Trophoblast cell (in vitro differentiated cells and primary cell): ENCODE measurements around the gene GADD45B.
"Not testable (repeated sequence)": the region's sequence is repeated elsewhere in the genome, so short reads cannot be mapped to it uniquely, and the experiment has no call there.

ENCODE experiments used
- DNase-seq, 2 donors: peaks; one replicate each; pipeline ENCODE4 v3.0.0-alpha.2; 2016
- H2AFZ ChIP-seq: 2 replicates; pipeline ENCODE4 v1.6.1; 2013; ENCODE audit warnings: low read length, moderate library complexity, mild to moderate bottlenecking; ENCODE audit not compliant: insufficient read depth, poor library complexity
- H2AK5ac ChIP-seq: 2 replicates; pipeline ENCODE4 v1.6.1; 2013; ENCODE audit warnings: mild to moderate bottlenecking, low read length
- H2BK120ac ChIP-seq: 2 replicates; pipeline ENCODE4 v1.6.1; 2013; ENCODE audit warnings: low read length, mild to moderate bottlenecking, moderate library complexity; ENCODE audit not compliant: insufficient read depth, poor library complexity
- H2BK12ac ChIP-seq: 2 replicates; pipeline ENCODE4 v1.6.1; 2013; ENCODE audit warnings: mild to moderate bottlenecking, low read length, moderate library complexity
- H2BK5ac ChIP-seq: 2 replicates; pipeline ENCODE4 v1.6.1; 2013; ENCODE audit warnings: low read length, low read depth, moderate library complexity, mild to moderate bottlenecking; ENCODE audit not compliant: poor library complexity
- H3K14ac ChIP-seq: 2 replicates; pipeline ENCODE4 v1.6.1; 2013; ENCODE audit warnings: mild to moderate bottlenecking, low read length
- H3K18ac ChIP-seq: 2 replicates; pipeline ENCODE4 v1.6.1; 2013; ENCODE audit warnings: mild to moderate bottlenecking, low read length
- H3K23ac ChIP-seq: 2 replicates; pipeline ENCODE4 v1.6.1; 2013; ENCODE audit warnings: low read length
- H3K27ac ChIP-seq: 2 replicates; pipeline ENCODE4 v1.5.1; 2013; ENCODE audit warnings: low read depth, mild to moderate bottlenecking, inconsistent platforms, low read length, moderate library complexity
- H3K27me3 ChIP-seq: 2 replicates; pipeline ENCODE4 v1.6.1; 2013; ENCODE audit warnings: inconsistent platforms, mild to moderate bottlenecking, low read length, moderate library complexity; ENCODE audit not compliant: insufficient read depth
- H3K36me3 ChIP-seq, 2 experiments: 1 replicate in 1 of 2; 2 replicates in 1 of 2; pipeline ENCODE4 v1.6.1; 2013; ENCODE audit warnings: low read length in 2 of 2, mild to moderate bottlenecking in 2 of 2, moderate library complexity in 1 of 2; ENCODE audit not compliant: insufficient read depth in 2 of 2, control insufficient read depth in 1 of 2
- H3K4ac ChIP-seq: 2 replicates; pipeline ENCODE4 v1.6.1; 2013; ENCODE audit warnings: low read depth, mild to moderate bottlenecking, low read length, moderate library complexity
- H3K4me1 ChIP-seq, 2 experiments: 1 replicate in 1 of 2; 2 replicates in 1 of 2; pipeline ENCODE4 v1.6.1; 2013; ENCODE audit warnings: low read length in 2 of 2, mild to moderate bottlenecking in 2 of 2, moderate library complexity in 1 of 2; ENCODE audit not compliant: insufficient read depth in 2 of 2, control insufficient read depth in 1 of 2
- H3K4me2 ChIP-seq: 2 replicates; pipeline ENCODE4 v1.6.1; 2013; ENCODE audit warnings: inconsistent platforms, mild to moderate bottlenecking, low read length, moderate library complexity
- H3K4me3 ChIP-seq: 2 replicates; pipeline ENCODE4 v1.5.1; 2013; ENCODE audit warnings: mild to moderate bottlenecking, low read depth, low read length, inconsistent platforms
- H3K79me1 ChIP-seq: one replicate; pipeline ENCODE4 v1.6.1; 2013; ENCODE audit warnings: low read length
- H3K79me2 ChIP-seq: 2 replicates; pipeline ENCODE4 v1.6.1; 2013; ENCODE audit warnings: low read length, mild to moderate bottlenecking; ENCODE audit not compliant: control insufficient read depth, insufficient read depth, poor library complexity
- H3K9ac ChIP-seq: 2 replicates; pipeline ENCODE4 v1.6.1; 2013; ENCODE audit warnings: mild to moderate bottlenecking, low read length
- H3K9me3 ChIP-seq: 2 replicates; pipeline ENCODE4 v1.6.1; 2013; ENCODE audit warnings: low read depth, mild to moderate bottlenecking, control low read depth, inconsistent platforms, low read length; ENCODE audit not compliant: insufficient read depth
- H4K12ac ChIP-seq: 2 replicates; pipeline ENCODE4 v1.6.1; 2013; ENCODE audit warnings: low read depth, mild to moderate bottlenecking, low read length, moderate library complexity
- H4K8ac ChIP-seq: 2 replicates; pipeline ENCODE4 v1.6.1; 2013; ENCODE audit warnings: low read depth, mild to moderate bottlenecking, low read length, moderate library complexity
- H4K91ac ChIP-seq: one replicate; pipeline ENCODE4 v1.6.1; 2013; ENCODE audit warnings: low read depth, mild to moderate bottlenecking, low read length, moderate library complexity
- WGBS: extraction: QIAGEN DNeasy Blood & Tissue Kit; methylation state at CpG from one replicate; pipeline ENCODE4 v1.1.7; 2013; ENCODE audit warnings: missing lambda C conversion rate; ENCODE audit not compliant: insufficient read length, insufficient coverage; ENCODE audit errors: extremely low coverage; 5-methylcytosine and 5-hydroxymethylcytosine counted together

Gene GADD45B

DNA sequence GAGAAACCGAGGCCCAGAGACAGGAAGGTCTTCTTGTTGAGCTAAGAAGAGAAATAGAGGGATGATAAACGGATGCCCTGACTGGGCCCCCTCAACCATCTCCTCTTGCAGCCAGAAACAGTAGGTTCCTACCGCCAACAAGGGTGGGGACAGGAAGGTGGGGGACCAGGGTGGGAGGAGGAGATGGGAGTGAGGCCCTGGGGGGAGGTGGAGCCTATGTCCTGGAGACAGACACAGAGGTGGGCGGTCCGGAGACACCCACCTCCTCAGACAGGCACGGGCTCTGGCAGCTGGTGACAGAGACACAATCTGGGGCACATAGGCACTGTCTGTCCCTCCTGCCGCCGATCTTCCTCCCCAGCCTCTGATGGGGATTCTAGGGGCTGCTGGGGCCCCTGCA is 16.9 kb downstream of the GADD45B start:
- peak overlapping the region; percentile 55 for H2BK12ac ChIP-seq
- H3K9me3 ChIP-seq, result peaks cover 16% of the 10 kb centered on the region
- no peak overlapping the region for H2AK5ac ChIP-seq
- peaks cover 59% of the 10 kb centered on the region for H3K79me1 ChIP-seq
- peaks cover 8% of the 10 kb centered on the region for H3K79me2 ChIP-seq
- no peaks in the 10 kb centered on the region for H3K36me3 ChIP-seq
- no peak overlapping the region for H4K12ac ChIP-seq
- H3K4me3 ChIP-seq, result no peak overlapping the region
- no CpG with 5 or more reads among the region's 8 CpGs for WGBS
- peak overlapping the region; percentile 3 for H3K18ac ChIP-seq
- no peak overlapping the region for H3K9ac ChIP-seq
- peak overlapping the region; percentile 26 for H2BK120ac ChIP-seq
- no peak overlapping the region for H3K4me2 ChIP-seq
- peak overlapping the region; percentile 5 for H3K4ac ChIP-seq
- H3K27ac ChIP-seq, result no peak overlapping the region
- H4K91ac ChIP-seq, result peak overlapping the region; percentile 74
- peaks cover 29 to 52% of the 10 kb centered on the region in 2 experiments for H3K4me1 ChIP-seq
- H2AFZ ChIP-seq, result no peak overlapping the region
- no peak for DNase-seq
- H3K27me3 ChIP-seq, result no peaks in the 10 kb centered on the region
- H4K8ac ChIP-seq, result no peak overlapping the region
- no peak overlapping the region for H3K23ac ChIP-seq
- peak overlapping the region; percentile 13 for H2BK5ac ChIP-seq
- H3K14ac ChIP-seq, result peak overlapping the region; percentile 8

- WGBS, result no CpG with 5 or more reads among the region's 14 CpGs
Observed at GRCh38 chr19:2493448-2493847, 17.5 kb downstream of the GADD45B start.

GRCh38 chr19:2494084-2494446 is 18.1 kb downstream of the GADD45B start:
- peaks cover 59% of the 10 kb centered on the region for H3K79me1 ChIP-seq
- H3K4ac ChIP-seq, result peak overlapping the region; percentile 20
- H3K27ac ChIP-seq, result peak overlapping the region; percentile 78
- no CpG with 5 or more reads among the region's 21 CpGs for WGBS
- H3K36me3 ChIP-seq, result no peaks in the 10 kb centered on the region
- DNase-seq, result no peak
- H3K23ac ChIP-seq, result no peak overlapping the region
- peak overlapping the region; percentile 2 for H3K4me3 ChIP-seq
- peaks cover 32 to 56% of the 10 kb centered on the region in 2 experiments for H3K4me1 ChIP-seq
- H4K8ac ChIP-seq, result peak overlapping the region; percentile 36
- peak overlapping the region; percentile 67 for H2BK12ac ChIP-seq
- H2AFZ ChIP-seq, result no peak overlapping the region
- H4K91ac ChIP-seq, result peak overlapping the region; percentile 87
- peak overlapping the region; percentile 80 for H2BK5ac ChIP-seq
- H4K12ac ChIP-seq, result no peak overlapping the region
- H3K18ac ChIP-seq, result peak overlapping the region; percentile 27
- H3K9ac ChIP-seq, result no peak overlapping the region
- peak overlapping the region; percentile 68 for H3K14ac ChIP-seq
- no peaks in the 10 kb centered on the region for H3K27me3 ChIP-seq
- H3K79me2 ChIP-seq, result peaks cover 8% of the 10 kb centered on the region
- H2BK120ac ChIP-seq, result peak overlapping the region; percentile 45
- peaks cover 16% of the 10 kb centered on the region for H3K9me3 ChIP-seq
- peak overlapping the region; percentile 68 for H3K4me2 ChIP-seq
- H2AK5ac ChIP-seq, result peak overlapping the region; percentile 59

More at GRCh38 chr19:2493448-2493847, 17.5 kb downstream of the GADD45B start:
- DNase-seq, H3K18ac ChIP-seq, H3K27me3 ChIP-seq, H3K4me3 ChIP-seq, H3K4me2 ChIP-seq, H4K12ac ChIP-seq, H3K36me3 ChIP-seq, H3K79me2 ChIP-seq, H2AFZ ChIP-seq, H3K23ac ChIP-seq, H3K9ac ChIP-seq, H3K4ac ChIP-seq: not testable (repeated sequence)
- H2BK120ac ChIP-seq, result peak overlapping the region; percentile 45
- peak overlapping the region; percentile 80 for H2BK5ac ChIP-seq
- peak overlapping the region; percentile 87 for H4K91ac ChIP-seq
- H3K4me1 ChIP-seq, result peaks cover 33 to 53% of the 10 kb centered on the region in 2 experiments
- H4K8ac ChIP-seq, result peak overlapping the region; percentile 30
- H3K9me3 ChIP-seq, result peaks cover 16% of the 10 kb centered on the region
- peaks cover 59% of the 10 kb centered on the region for H3K79me1 ChIP-seq
- peak overlapping the region; percentile 44 for H2AK5ac ChIP-seq
- peak overlapping the region; percentile 78 for H3K27ac ChIP-seq
- H2BK12ac ChIP-seq, result peak overlapping the region; percentile 67
- peak overlapping the region; percentile 29 for H3K14ac ChIP-seq

GRCh38 chr19:2494447-2495129 is 18.7 kb downstream of the GADD45B start:
- Histone ChIP-seq H3K4ac (peak overlapping the region; percentile 82), H3K79me1 (peaks cover 62% of the 10 kb centered on the region)

More at GRCh38 chr19:2494447-2495129, 18.7 kb downstream of the GADD45B start:
- H3K4me2 ChIP-seq, result peak overlapping the region; percentile 68
- no peaks in the 10 kb centered on the region for H3K27me3 ChIP-seq
- H2BK12ac ChIP-seq, result peak overlapping the region; percentile 99
- peak overlapping the region; percentile 99 for H2AK5ac ChIP-seq
- peaks cover 14% of the 10 kb centered on the region for H3K9me3 ChIP-seq
- peak overlapping the region; percentile 37 for H3K23ac ChIP-seq
- peak overlapping the region; percentile 97 for H3K18ac ChIP-seq
- peak overlapping the region; percentile 87 for H4K91ac ChIP-seq
- no peaks in the 10 kb centered on the region for H3K36me3 ChIP-seq
- H4K8ac ChIP-seq, result peak overlapping the region; percentile 94
- no CpG with 5 or more reads among the region's 72 CpGs for WGBS
- H2AFZ ChIP-seq, result peak overlapping the region; percentile 79
- H3K4me3 ChIP-seq, result peak overlapping the region; percentile 25
- H3K9ac ChIP-seq, result no peak overlapping the region
- H3K14ac ChIP-seq, result peak overlapping the region; percentile 95
- H4K12ac ChIP-seq, result peak overlapping the region; percentile 71
- H2BK120ac ChIP-seq, result peak overlapping the region; percentile 99
- peaks cover 35 to 56% of the 10 kb centered on the region in 2 experiments for H3K4me1 ChIP-seq
- peaks cover 11% of the 10 kb centered on the region for H3K79me2 ChIP-seq
- peak; percentile 73 to 81 for DNase-seq
- H3K27ac ChIP-seq, result peak overlapping the region; percentile 78
- H2BK5ac ChIP-seq, result peak overlapping the region; percentile 49
